ENCODE measurements around the gene ADGRE3.

GRCh38 chr19:14686411-14686810 lies 11.8 kb upstream of the ADGRE3 start:
- TF ChIP-seq CTCF (IDR thresholded peaks at IDR 0.05) (peak in 2 of 6 experiments; percentile 23 to 24), POLR2A (IDR thresholded peaks at IDR 0.05) (no peak), POLR2AphosphoS5 (IDR thresholded peaks at IDR 0.05) (no peak), EP300 (IDR thresholded peaks at IDR 0.05) (no peak)
